Mesenteric fat pad (tissue), 1 donor: ENCODE data around the gene JPH2. TPM values are rescaled to one million over a fixed set of nuclear protein-coding genes. Genes with fewer than 3 reads are reported as not detected.

Experiments
- DNase-seq: peaks from one replicate; pipeline ENCODE4 v3.0.0-alpha.2; 2020; ENCODE audit warnings: low spot score
- total RNA-seq: library from RNA; stranded (reverse); fragmentation: NEBNext Ultra II Directional; extraction: Animal tissue kit (Norgen Biotek cat#: 25700); gene quantifications from one replicate; pipeline ENCODE4 v1.2.1, GENCODE V29; 2021
- donor health status: DM: yes; HTN: yes; CAD: no.

The JPH2 gene
- total RNA-seq, 1 donor from 2014 or later = 5.6 TPM

GRCh38 chr20:44160133-44160532 lies 26.9 kb downstream of the JPH2 start:
- no peak for DNase-seq

DNA sequence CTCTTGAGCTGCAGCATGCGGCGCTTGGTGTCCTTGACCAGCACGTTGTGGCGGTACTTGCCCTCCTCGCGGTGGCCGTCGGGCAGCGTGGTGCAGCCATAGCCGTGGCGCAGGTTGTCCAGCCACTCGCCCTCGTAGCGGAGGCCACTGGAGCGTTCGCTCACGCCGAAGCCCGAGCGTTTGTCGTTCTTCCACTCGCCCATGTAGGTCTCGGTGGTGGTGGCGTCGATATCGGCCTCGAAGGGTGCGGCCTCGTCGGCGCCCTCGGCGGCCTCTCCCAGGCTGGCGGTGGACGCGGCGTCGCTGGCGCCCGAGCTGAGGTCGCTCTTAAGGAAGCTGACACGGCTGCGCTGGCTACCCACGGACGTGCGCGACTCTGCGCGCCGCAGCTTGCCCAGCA lies 27.3 kb downstream of the JPH2 start:
- DNase-seq = no peak

GRCh38 chr20:44159125-44159524 lies 27.9 kb downstream of the JPH2 start:
- no peak for DNase-seq

GRCh38 chr20:44157061-44157460 lies 29.9 kb downstream of the JPH2 start:
- DNase-seq = no peak

DNA sequence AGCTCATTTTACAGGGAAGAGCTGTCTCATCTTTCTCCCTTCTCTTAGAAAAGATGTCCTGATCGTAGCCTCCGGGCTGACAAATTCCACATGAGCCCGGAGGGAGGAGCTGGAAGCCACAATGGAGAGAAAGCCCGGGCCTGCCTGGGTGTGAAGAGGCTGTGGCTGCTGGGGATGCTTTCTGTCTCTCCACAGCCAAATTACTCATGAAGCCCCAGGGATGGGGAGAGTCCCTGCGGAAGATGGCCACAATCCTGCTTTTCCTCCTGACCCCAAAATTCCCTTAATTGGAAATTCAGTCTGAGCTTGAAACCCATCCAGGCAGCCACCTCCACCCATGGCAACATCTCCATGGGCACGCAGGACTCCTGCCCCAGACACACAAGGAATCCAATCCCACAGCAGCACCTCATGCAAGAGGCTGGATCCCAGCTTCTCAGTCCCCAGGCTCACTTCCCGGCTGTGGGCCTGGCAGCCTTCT lies 32.4 kb downstream of the JPH2 start:
- DNase-seq = no peak

GRCh38 chr20:44153636-44154043 lies 33.3 kb downstream of the JPH2 start:
- no peak for DNase-seq

GRCh38 chr20:44151621-44152416 lies 35.2 kb downstream of the JPH2 start:
- DNase-seq = no peak

DNA sequence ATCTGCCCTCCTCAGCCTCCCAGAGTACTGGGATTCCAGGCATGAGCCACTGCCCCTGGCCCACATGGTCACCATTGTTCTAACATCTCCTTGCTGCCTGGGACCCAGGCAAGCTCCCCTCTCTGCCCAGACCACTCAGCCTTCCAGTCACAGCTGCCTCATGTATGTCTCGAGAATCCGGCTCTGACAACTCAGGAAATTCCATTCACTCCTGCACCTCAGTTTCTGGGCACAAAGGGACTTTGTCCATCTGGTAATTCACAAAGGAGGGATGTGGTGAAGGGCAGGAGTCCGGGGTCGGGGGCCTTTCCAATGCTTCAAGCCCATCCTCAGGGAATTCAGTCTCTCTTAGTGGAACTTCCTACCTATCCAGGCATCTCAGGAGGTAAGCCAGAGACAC lies 40.7 kb downstream of the JPH2 start:
- DNase-seq = no peak

- DNase-seq = no peak
Measured at GRCh38 chr20:44145131-44145775, 41.7 kb downstream of the JPH2 start.

DNA sequence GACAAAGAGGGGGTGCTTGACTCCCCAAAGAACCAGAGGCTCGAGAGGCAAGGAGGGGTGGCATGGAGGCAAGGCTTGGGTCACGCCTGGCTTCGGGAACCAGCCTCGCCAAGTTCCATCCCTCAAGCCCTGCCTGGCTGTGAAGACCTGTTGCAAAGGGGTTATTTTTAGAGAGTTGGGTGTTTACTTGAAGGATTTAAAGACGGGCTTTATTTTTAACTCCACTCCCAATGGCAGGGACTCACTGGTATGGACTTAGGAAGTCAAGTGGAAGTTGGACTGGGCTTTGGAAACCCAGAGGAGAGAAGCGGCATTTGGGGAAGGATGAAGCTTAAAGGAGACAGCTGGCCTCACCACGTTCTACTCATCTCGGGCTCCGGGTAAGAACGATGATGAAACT lies 43.1 kb downstream of the JPH2 start:
- DNase-seq = no peak

DNA sequence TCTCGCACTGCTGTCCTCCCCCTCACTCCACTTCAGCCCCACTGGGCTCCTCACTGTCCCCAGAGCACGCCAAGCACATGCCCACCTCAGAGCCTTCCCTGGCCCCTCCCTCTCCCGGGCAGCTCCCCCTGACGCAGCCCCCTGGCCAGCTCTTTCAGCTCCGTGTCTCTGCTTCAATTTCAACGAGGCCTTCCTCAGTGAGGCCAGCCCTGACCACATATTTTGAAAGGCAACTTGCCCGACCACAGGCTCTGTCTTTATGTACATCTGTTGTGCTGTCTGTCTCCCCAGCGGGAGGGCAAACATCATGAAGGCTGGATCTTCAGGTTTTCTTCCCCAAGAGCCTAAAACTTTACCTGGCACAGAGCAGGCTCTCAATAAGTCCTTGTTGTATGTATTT lies 44.6 kb downstream of the JPH2 start:
- DNase-seq = no peak

GRCh38 chr20:44141873-44142272 lies 45.1 kb downstream of the JPH2 start:
- DNase-seq = no peak

GRCh38 chr20:44138867-44139266 lies 48.1 kb downstream of the JPH2 start:
- DNase-seq = no peak

DNA sequence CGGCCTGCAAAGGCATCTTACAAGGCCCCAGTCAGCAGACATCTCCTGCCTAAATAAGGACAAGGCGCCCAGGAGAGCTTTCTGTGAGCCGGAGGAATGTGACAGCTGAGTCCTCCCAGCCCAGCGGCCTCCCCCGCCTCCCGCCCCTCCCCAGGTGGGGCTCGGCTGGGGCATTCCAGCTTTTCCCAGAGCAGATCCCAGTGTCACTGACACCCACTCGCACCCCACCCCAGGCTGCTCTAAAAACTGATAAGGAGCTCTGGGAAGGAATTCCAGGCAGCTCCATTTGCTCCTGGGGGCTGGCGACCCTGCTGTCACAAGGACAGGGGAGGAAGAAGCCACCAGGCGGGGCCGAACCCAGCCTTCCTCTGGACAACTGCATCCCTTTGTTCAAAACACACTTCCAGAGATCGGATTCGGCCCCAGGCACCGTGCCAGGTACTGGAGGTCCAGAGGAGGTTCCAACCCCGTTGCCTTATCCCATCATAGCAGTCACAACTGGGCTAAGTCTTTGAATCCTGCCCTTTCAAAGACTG lies 49.7 kb downstream of the JPH2 start:
- no peak for DNase-seq

DNA sequence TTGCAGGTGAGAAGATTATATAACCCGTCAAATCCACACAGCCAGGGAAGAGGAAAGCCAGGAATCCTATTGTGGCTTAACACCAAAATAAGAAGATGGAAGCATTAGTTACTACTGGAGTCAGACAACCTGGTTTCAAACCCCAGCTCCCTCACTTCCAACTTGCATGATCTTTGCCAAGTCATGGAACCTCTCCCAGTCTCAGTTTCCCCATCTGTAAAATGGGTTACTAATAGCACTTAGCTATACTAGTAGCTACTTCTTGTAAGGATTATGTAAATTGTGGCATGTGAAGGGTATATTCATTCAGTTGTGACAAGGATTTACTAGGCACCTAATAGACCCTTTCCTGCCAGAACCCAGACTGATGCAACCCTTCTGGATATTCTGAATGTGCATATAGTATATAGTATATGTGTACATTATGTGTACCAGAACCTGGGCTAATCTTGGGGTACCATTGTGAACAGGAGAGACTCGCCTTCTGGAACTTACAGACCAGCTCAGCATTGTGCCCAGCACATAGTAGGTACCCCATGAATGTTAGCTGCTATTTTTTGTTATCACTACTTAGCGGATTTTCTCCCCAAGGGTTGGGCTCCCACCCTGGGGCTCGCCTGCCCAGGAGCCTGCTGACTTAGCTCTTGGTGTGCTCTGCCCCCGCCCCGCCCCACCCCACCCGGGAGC lies 50.3 kb downstream of the JPH2 start:
- no peak for DNase-seq

GRCh38 chr20:44135417-44136204 lies 51.4 kb downstream of the JPH2 start:
- no peak for DNase-seq

GRCh38 chr20:44135012-44135412 lies 52.0 kb downstream of the JPH2 start:
- DNase-seq = no peak

- no peak for DNase-seq
Measured at GRCh38 chr20:44133424-44133823, 53.6 kb downstream of the JPH2 start.

DNA sequence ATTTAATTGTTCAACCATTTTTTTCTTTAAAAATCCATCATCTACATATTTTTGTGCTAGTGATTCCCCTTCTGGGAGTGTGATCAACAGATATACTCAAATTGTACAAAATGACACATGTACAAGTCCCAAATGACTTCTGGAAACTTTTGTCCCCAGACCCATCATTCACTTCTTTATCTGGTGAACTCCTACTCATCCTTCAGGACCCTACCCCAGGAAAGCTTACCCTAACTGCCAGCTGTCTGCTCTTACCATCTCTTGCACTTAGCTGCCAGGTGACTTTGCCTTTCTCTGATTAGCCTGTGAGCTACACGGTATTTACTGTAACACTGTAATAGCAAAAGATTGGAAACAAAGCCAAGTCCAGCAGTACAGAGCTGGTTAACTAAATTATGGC lies 55.3 kb downstream of the JPH2 start:
- no peak for DNase-seq

DNA sequence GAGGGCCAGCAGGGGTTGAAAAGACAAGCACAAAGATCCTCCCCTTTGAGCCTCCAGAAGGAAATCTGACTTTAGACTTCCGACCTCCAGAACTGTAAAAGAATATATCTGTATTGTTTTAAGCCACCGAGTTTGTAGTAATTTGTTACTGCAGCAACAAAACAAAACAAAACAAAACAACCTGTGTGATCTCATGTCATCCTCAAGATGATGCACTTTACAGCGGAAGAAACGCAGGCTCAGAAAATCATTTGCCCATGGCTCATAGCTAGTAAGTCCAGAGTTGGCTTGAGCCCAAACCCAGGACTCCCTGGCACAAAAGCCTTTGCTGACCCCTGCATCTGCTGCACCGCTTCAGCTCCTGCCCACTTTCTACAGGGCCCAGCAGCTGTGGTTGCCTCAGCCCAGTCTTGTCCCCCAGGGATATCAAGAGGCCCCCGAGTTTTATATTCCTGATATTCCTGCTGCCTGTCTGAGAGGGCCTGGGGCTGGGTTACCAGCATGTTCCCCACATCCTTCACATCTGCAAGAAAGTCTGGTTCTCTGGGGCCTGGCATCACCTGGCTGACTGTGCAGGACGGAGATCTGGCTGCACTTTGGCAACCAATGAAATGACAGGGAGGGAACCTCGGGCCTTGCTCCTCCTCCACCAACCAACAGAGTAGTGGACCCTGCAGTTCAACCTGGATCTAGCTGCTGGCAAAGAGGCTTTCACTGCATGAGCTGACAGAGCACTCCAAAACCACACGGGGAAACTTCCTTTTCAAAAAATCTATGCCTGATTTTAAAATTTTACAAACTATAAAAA lies 56.9 kb downstream of the JPH2 start:
- no peak for DNase-seq
